ENCODE results near the gene C21orf91.

- TF ChIP-seq, protein P1, sequence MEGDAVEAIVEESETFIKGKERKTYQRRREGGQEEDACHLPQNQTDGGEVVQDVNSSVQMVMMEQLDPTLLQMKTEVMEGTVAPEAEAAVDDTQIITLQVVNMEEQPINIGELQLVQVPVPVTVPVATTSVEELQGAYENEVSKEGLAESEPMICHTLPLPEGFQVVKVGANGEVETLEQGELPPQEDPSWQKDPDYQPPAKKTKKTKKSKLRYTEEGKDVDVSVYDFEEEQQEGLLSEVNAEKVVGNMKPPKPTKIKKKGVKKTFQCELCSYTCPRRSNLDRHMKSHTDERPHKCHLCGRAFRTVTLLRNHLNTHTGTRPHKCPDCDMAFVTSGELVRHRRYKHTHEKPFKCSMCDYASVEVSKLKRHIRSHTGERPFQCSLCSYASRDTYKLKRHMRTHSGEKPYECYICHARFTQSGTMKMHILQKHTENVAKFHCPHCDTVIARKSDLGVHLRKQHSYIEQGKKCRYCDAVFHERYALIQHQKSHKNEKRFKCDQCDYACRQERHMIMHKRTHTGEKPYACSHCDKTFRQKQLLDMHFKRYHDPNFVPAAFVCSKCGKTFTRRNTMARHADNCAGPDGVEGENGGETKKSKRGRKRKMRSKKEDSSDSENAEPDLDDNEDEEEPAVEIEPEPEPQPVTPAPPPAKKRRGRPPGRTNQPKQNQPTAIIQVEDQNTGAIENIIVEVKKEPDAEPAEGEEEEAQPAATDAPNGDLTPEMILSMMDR (IDR thresholded peaks at IDR 0.05): no peak
- TF ChIP-seq MYC (IDR thresholded peaks at IDR 0.05; ENCODE audit: borderline replicate concordance, low read length) (no peak), ATOH8 (CRISPR knock-in tag; IDR thresholded peaks at IDR 0.05; ENCODE audit: low read depth) (no peak), BHLHE40 (IDR thresholded peaks at IDR 0.05; ENCODE audit: low read depth, low read length) (no peak)
Measured at GRCh38 chr21:17798796-17799195, 20.4 kb downstream of the C21orf91 start.

Measured in A549 (cell line).